ENCODE data around the gene MAT2A. TPM values are rescaled to one million over a fixed set of nuclear protein-coding genes. Genes with fewer than 3 reads are reported as not detected.
"Not testable (repeated sequence)": the region's sequence is repeated elsewhere in the genome, so short reads cannot be mapped to it uniquely, and the experiment has no call there.

Gene MAT2A
- total RNA-seq, 2 donors from 2014 or later = 105 to 156 TPM

- Histone ChIP-seq H3K36me3 (peaks cover 4% of the 10 kb centered on the region), H3K9me3 (no peaks in the 10 kb centered on the region), H3K9ac (ENCODE audit: low read depth in 2 of 2, low read length in 2 of 2) (no peak overlapping the region), H3K27me3 (no peaks in the 10 kb centered on the region), H3K4me3 (no peak overlapping the region), H3K27ac (no peak overlapping the region), H3K4me1 (peaks cover 5% of the 10 kb centered on the region)
- no peak for DNase-seq
- TF ChIP-seq CTCF (IDR thresholded peaks at IDR 0.05) = no peak
- intact Hi-C loops (cut with DNase I) = loop anchor here (10.0 kb wide), 1 partner anchor 163 kb away; no protein-coding TSS in a partner anchor
These were observed 19.2 kb downstream of the MAT2A start for GRCh38 chr2:85558160-85558559.

- intact Hi-C loops (cut with DNase I); H3K27ac ChIP-seq; DNase-seq; H3K9me3 ChIP-seq; H3K4me1 ChIP-seq; H3K36me3 ChIP-seq; H3K27me3 ChIP-seq: not testable (repeated sequence)
- H3K4me3 ChIP-seq = peak overlapping the region; percentile 73
- peak overlapping the region in 1 of 2 donors; percentile 86 for H3K9ac ChIP-seq (ENCODE audit: low read depth in 2 of 2, low read length in 2 of 2)
These were observed 21.4 kb downstream of the MAT2A start for GRCh38 chr2:85560403-85560726.

GRCh38 chr2:85560812-85561279 is 21.9 kb downstream of the MAT2A start:
- Histone ChIP-seq H3K36me3 (no peaks in the 10 kb centered on the region), H3K9me3 (no peaks in the 10 kb centered on the region), H3K4me1 (peaks cover 5% of the 10 kb centered on the region), H3K4me3 (peak overlapping the region; percentile 73), H3K9ac (ENCODE audit: low read depth in 2 of 2, low read length in 2 of 2) (peak overlapping the region; percentile 73 to 86), H3K27ac (peak overlapping the region; percentile 73), H3K27me3 (no peaks in the 10 kb centered on the region)
- intact Hi-C loops (cut with DNase I) = no loop called here
- no peak for TF ChIP-seq CTCF (IDR thresholded peaks at IDR 0.05)
- no peak for DNase-seq

GRCh38 chr2:85561280-85562212 is 22.6 kb downstream of the MAT2A start, which contains the start of gene GGCX:
GGCX (minus strand) TSS chr2:85561493; CDS start chr2:85561428, 65 bp downstream.
- TF ChIP-seq CTCF (IDR thresholded peaks at IDR 0.05) = no peak
- peaks cover 5% of the 10 kb centered on the region for H3K4me1 ChIP-seq
- peak within 1 kb of the TSS; percentile 73 for H3K27ac ChIP-seq
- peak; percentile 98 for DNase-seq
- peak within 1 kb of the TSS; percentile 73 to 86 for H3K9ac ChIP-seq (ENCODE audit: low read depth in 2 of 2, low read length in 2 of 2)
- H3K4me3 ChIP-seq = peak within 1 kb of the TSS; percentile 73
- no peaks in the 10 kb centered on the region for H3K36me3 ChIP-seq
- no peaks in the 10 kb centered on the region for H3K9me3 ChIP-seq
- intact Hi-C loops (cut with DNase I) = no loop called here
- no peaks in the 10 kb centered on the region for H3K27me3 ChIP-seq

- no peak for DNase-seq
- Histone ChIP-seq H3K9ac (ENCODE audit: low read depth in 2 of 2, low read length in 2 of 2) (no peak overlapping the region), H3K9me3 (no peaks in the 10 kb centered on the region), H3K4me1 (peaks cover 5% of the 10 kb centered on the region), H3K27ac (no peak overlapping the region), H3K36me3 (no peaks in the 10 kb centered on the region), H3K27me3 (no peaks in the 10 kb centered on the region), H3K4me3 (no peak overlapping the region)
- intact Hi-C loops (cut with DNase I) = no loop called here
- no peak for TF ChIP-seq CTCF (IDR thresholded peaks at IDR 0.05)
These were observed 25.2 kb downstream of the MAT2A start for GRCh38 chr2:85564144-85564563.

- Histone ChIP-seq H3K9ac (ENCODE audit: low read depth in 2 of 2, low read length in 2 of 2) (no peak overlapping the region), H3K27me3 (no peaks in the 10 kb centered on the region), H3K4me1 (no peaks in the 10 kb centered on the region), H3K36me3 (no peaks in the 10 kb centered on the region), H3K4me3 (no peak overlapping the region), H3K9me3 (no peaks in the 10 kb centered on the region), H3K27ac (no peak overlapping the region)
- no peak for TF ChIP-seq CTCF (IDR thresholded peaks at IDR 0.05)
- DNase-seq = no peak
- intact Hi-C loops (cut with DNase I) = no loop called here
These were observed 27.3 kb downstream of the MAT2A start for GRCh38 chr2:85566265-85566664.
